NT2/D1 (cell line): ENCODE measurements around the gene PDSS2.

ENCODE experiments used
- SUZ12 ChIP-seq: IDR thresholded peaks from 2 replicates; pipeline ENCODE4 v1.6.1; 2011; ENCODE audit not compliant: insufficient read length, insufficient read depth; ENCODE audit errors: extremely low read depth
- YY1 ChIP-seq: IDR thresholded peaks from 2 replicates; pipeline ENCODE4 v1.6.1; 2011; ENCODE audit not compliant: insufficient read length, insufficient read depth
- ZNF274 ChIP-seq: IDR thresholded peaks from 2 replicates; pipeline ENCODE4 v1.6.1; 2011; ENCODE audit warnings: mild to moderate bottlenecking, low read depth, low read length

- TF ChIP-seq SUZ12 (no peak), ZNF274 (no peak), YY1 (no peak)
Observed at GRCh38 chr6:107390056-107390455, 69.3 kb downstream of the PDSS2 start.
